H1 (cell line): ENCODE results near the gene GPBP1L1. TPM values are rescaled to one million over a fixed set of nuclear protein-coding genes. Genes with fewer than 3 reads are reported as not detected.
A peak's percentile ranks its signal among the peaks of the same experiment; 100 is the strongest.

Experiments used
- CTCF ChIA-PET: fragments of 300-600 bp; sonication (Branson Sonifier 250); formaldehyde crosslinking; loops from one replicate; lab custom pipeline; 2021; ENCODE audit not compliant: partially characterized antibody; lab: Charles Lee
- POLR2A ChIA-PET: fragments of 300-600 bp; sonication (Branson Sonifier 250); formaldehyde crosslinking; loops from one replicate; lab custom pipeline; 2021; ENCODE audit warnings: inconsistent platforms; ENCODE audit not compliant: partially characterized antibody; lab: Charles Lee
- DNase-seq, 2 experiments: peaks; one replicate each; pipeline versions ENCODE4 v3.0.0 to v3.0.0-alpha.2; 2010 to 2022; ENCODE audit warnings: low spot score in 2 of 2, low read depth in 1 of 2, mixed read lengths in 1 of 2
- FAIRE-seq: peaks from 2 replicates; lab custom pipeline; 2011; peaks lifted over from hg19 to GRCh38; lab: Jason Lieb, UNC
- H2AFZ ChIP-seq: 2 replicates; pipeline ENCODE4 v1.8.1; 2012; ENCODE audit warnings: low read length, inconsistent platforms
- H2AK5ac ChIP-seq: 2 replicates; pipeline ENCODE4 v1.6.1; 2013; ENCODE audit warnings: low read depth, low read length
- H2BK120ac ChIP-seq: replicated peaks from 2 replicates; pipeline ENCODE3; 2013; ENCODE audit warnings: low read depth, low read length, inconsistent platforms
- H2BK12ac ChIP-seq: 2 replicates; pipeline ENCODE4 v1.6.1; 2013; ENCODE audit warnings: low read depth, low read length
- H2BK15ac ChIP-seq: 2 replicates; pipeline ENCODE4 v1.6.1; 2013; ENCODE audit warnings: low read length
- H2BK20ac ChIP-seq: 2 replicates; pipeline ENCODE4 v1.6.1; 2013; ENCODE audit warnings: low read length
- H2BK5ac ChIP-seq: 2 replicates; pipeline ENCODE4 v1.6.1; 2013; ENCODE audit warnings: low read depth, low read length
- H3K14ac ChIP-seq: 2 replicates; pipeline ENCODE4 v1.6.1; 2013; ENCODE audit warnings: inconsistent platforms; ENCODE audit not compliant: insufficient read length
- H3K18ac ChIP-seq: 2 replicates; pipeline ENCODE4 v1.6.1; 2013; ENCODE audit warnings: low read length; ENCODE audit errors: extremely low read depth
- H3K23ac ChIP-seq: 2 replicates; pipeline ENCODE4 v1.6.1; 2013; ENCODE audit warnings: inconsistent platforms; ENCODE audit not compliant: insufficient read length
- H3K23me2 ChIP-seq: 2 replicates; pipeline ENCODE4 v1.6.1; 2013; ENCODE audit warnings: low read depth, low read length
- H3K27ac ChIP-seq: 2 replicates; pipeline ENCODE4 v1.6.1; 2011; ENCODE audit warnings: low read depth, low read length, inconsistent platforms
- H3K27me3 ChIP-seq, 4 experiments: replicated peaks in 1 of 4; 1 replicate in 1 of 4; 2 replicates in 3 of 4; pipeline versions ENCODE4 v1.6.1 to v1.8.1; 2011 to 2013; ENCODE audit warnings: low read length in 3 of 4, mild to moderate bottlenecking in 3 of 4, inconsistent platforms in 2 of 4, mixed read lengths in 2 of 4, moderate library complexity in 1 of 4; ENCODE audit not compliant: control insufficient read depth in 3 of 4, insufficient read depth in 3 of 4; ENCODE audit errors: extremely low read depth in 1 of 4
- H3K36me3 ChIP-seq, 4 experiments: 2 replicates each; pipeline versions ENCODE4 v1.6.1 to v1.8.1; 2011 to 2013; ENCODE audit warnings: mild to moderate bottlenecking in 4 of 4, low read length in 3 of 4, moderate library complexity in 2 of 4, control low read depth in 1 of 4, inconsistent platforms in 1 of 4; ENCODE audit not compliant: insufficient read depth in 4 of 4, control insufficient read depth in 2 of 4
- H3K4ac ChIP-seq: replicated peaks from 2 replicates; pipeline ENCODE3; 2013; ENCODE audit warnings: low read length, low read depth, mixed read lengths, inconsistent platforms; ENCODE audit not compliant: insufficient read length
- H3K4me1 ChIP-seq, 4 experiments: replicated peaks in 1 of 4; 1 replicate in 1 of 4; 2 replicates in 3 of 4; pipeline versions ENCODE4 v1.6.1 to v1.8.1; 2011 to 2013; ENCODE audit warnings: low read length in 3 of 4, inconsistent platforms in 2 of 4, mixed read lengths in 1 of 4; ENCODE audit not compliant: insufficient read depth in 4 of 4, control insufficient read depth in 3 of 4
- H3K4me2 ChIP-seq, 2 experiments: 2 replicates each; pipeline versions ENCODE4 v1.6.1 to v1.8.1; 2011 to 2013; ENCODE audit warnings: low read depth in 2 of 2, low read length in 2 of 2, control low read depth in 1 of 2, inconsistent platforms in 1 of 2, mild to moderate bottlenecking in 1 of 2; ENCODE audit not compliant: insufficient read depth in 1 of 2
- H3K4me3 ChIP-seq, 4 experiments: fragments of 200-600, 300-600 bp in 1 of 4; sonication (generic), shearing (Covaris generic), sonication (Bioruptor Twin) in 1 of 4; 2 replicates each; pipeline versions ENCODE4 v1.5.1 to v1.8.1; 2011 to 2016; ENCODE audit warnings: low read length in 4 of 4, low read depth in 3 of 4, control low read depth in 2 of 4, inconsistent platforms in 2 of 4, mild to moderate bottlenecking in 2 of 4, mixed read lengths in 1 of 4, moderate library complexity in 1 of 4; ENCODE audit not compliant: insufficient read depth in 2 of 4; ENCODE audit errors: extremely low read depth in 1 of 4
- H3K56ac ChIP-seq: replicated peaks from 2 replicates; pipeline ENCODE3; 2013; ENCODE audit warnings: low read depth, mild to moderate bottlenecking, mixed read lengths, low read length, inconsistent platforms; ENCODE audit not compliant: insufficient read length
- H3K79me1 ChIP-seq: 2 replicates; pipeline ENCODE4 v1.6.1; 2013; ENCODE audit warnings: low read depth, low read length, control low read depth
- H3K79me2 ChIP-seq, 2 experiments: 2 replicates each; pipeline versions ENCODE4 v1.6.1 to v1.8.1; 2012 to 2013; ENCODE audit warnings: low read length in 2 of 2, mild to moderate bottlenecking in 2 of 2, inconsistent platforms in 1 of 2; ENCODE audit not compliant: insufficient read depth in 2 of 2, control insufficient read depth in 1 of 2
- H3K9ac ChIP-seq, 4 experiments: replicated peaks in 1 of 4; 1 replicate in 1 of 4; 2 replicates in 3 of 4; pipeline versions ENCODE4 v1.6.1 to v1.8.1; 2011 to 2013; ENCODE audit warnings: low read depth in 3 of 4, low read length in 3 of 4, control low read depth in 2 of 4, mild to moderate bottlenecking in 2 of 4, moderate library complexity in 2 of 4, inconsistent platforms in 1 of 4; ENCODE audit errors: extremely low read depth in 1 of 4
- H3K9me3 ChIP-seq, 2 experiments: 2 replicates each; pipeline versions ENCODE4 v1.6.1 to v1.8.1; 2012 to 2013; ENCODE audit warnings: mild to moderate bottlenecking in 2 of 2, moderate library complexity in 2 of 2, control low read depth in 1 of 2, inconsistent platforms in 1 of 2, low read depth in 1 of 2, low read length in 1 of 2, mixed read lengths in 1 of 2; ENCODE audit not compliant: insufficient read depth in 2 of 2
- H4K20me1 ChIP-seq, 2 experiments: replicated peaks in 1 of 2; 2 replicates each; pipeline versions ENCODE3 to v1.8.1; 2011 to 2013; ENCODE audit warnings: inconsistent platforms in 2 of 2, low read length in 2 of 2, mild to moderate bottlenecking in 1 of 2; ENCODE audit not compliant: insufficient read depth in 2 of 2, control insufficient read depth in 1 of 2
- H4K5ac ChIP-seq: 2 replicates; pipeline ENCODE4 v1.6.1; 2013; ENCODE audit warnings: low read length, low read depth, mixed read lengths, inconsistent platforms; ENCODE audit not compliant: insufficient read length
- H4K8ac ChIP-seq: 2 replicates; pipeline ENCODE4 v1.8.0; 2013; ENCODE audit warnings: mild to moderate bottlenecking, moderate library complexity, low read length, inconsistent platforms; ENCODE audit not compliant: insufficient read depth; ENCODE audit errors: extremely low read depth
- H4K91ac ChIP-seq: replicated peaks from 2 replicates; pipeline ENCODE3; 2013; ENCODE audit warnings: low read length, mixed read lengths, inconsistent platforms; ENCODE audit not compliant: insufficient read length
- CBX5 ChIP-seq: fragments of 300-800, 300-1000 bp; sonication (generic); IDR thresholded peaks from 2 replicates; pipeline ENCODE4 v1.7.1; 2016; ENCODE audit warnings: antibody characterized with exemption, low read length, low read depth
- EZH2 ChIP-seq: fragments of 200-600 bp; sonication (generic); IDR thresholded peaks from 2 replicates; pipeline ENCODE4 v1.7.1; 2012; ENCODE audit warnings: low read depth, mild to moderate bottlenecking, moderate library complexity, low read length, inconsistent platforms; ENCODE audit not compliant: severe bottlenecking
- KDM5A ChIP-seq: fragments of 200-600 bp; IDR thresholded peaks from 2 replicates; pipeline ENCODE4 v1.7.1; 2012; ENCODE audit warnings: mild to moderate bottlenecking, low read length, inconsistent platforms, mixed read lengths
- POU5F1 ChIP-seq: IDR thresholded peaks from 2 replicates; pipeline ENCODE4 v1.6.1; 2011; ENCODE audit warnings: low read depth, mild to moderate bottlenecking, low read length, moderate library complexity
- RAD21 ChIP-seq, 2 experiments: IDR thresholded peaks in 1 of 2; conservative IDR thresholded peaks in 1 of 2; 2 replicates each; pipeline ENCODE4 v1.6.1; 2011; ENCODE audit warnings: low read depth in 2 of 2, low read length in 2 of 2, improper control_type of control experiment in 1 of 2, inconsistent platforms in 1 of 2, mild to moderate bottlenecking in 1 of 2, moderate library complexity in 1 of 2
- SIRT6 ChIP-seq: IDR thresholded peaks from one replicate; pipeline ENCODE4 v1.7.1; 2012; ENCODE audit warnings: low read length, inconsistent platforms
- TBP ChIP-seq: IDR thresholded peaks from 2 replicates; pipeline ENCODE4 v1.6.1; 2011; ENCODE audit warnings: low read depth, low read length, improper control_type of control experiment
- ZNF274 ChIP-seq: IDR thresholded peaks from 2 replicates; pipeline ENCODE4 v1.7.0; 2012; ENCODE audit warnings: low read length, borderline replicate concordance; ENCODE audit errors: extremely low read depth
- WGBS, 2 experiments: shearing (Covaris generic) in 1 of 2; methylation state at CpG; one replicate each; pipeline versions ENCODE4 v1.1.6 to v1.1.7; 2013 to 2015; ENCODE audit warnings: low lambda C conversion rate in 2 of 2, mixed read lengths in 2 of 2, inconsistent platforms in 1 of 2, low coverage in 1 of 2, missing lambda C conversion rate in 1 of 2; ENCODE audit not compliant: insufficient replicate concordance in 2 of 2, insufficient coverage in 1 of 2, insufficient read length in 1 of 2; ENCODE audit errors: extremely low coverage in 1 of 2, missing lambda C conversion rate in 1 of 2; 5-methylcytosine and 5-hydroxymethylcytosine counted together
- polyA plus RNA-seq, 7 experiments: library from polyadenylated mRNA; depleted of rRNA in 3 of 7; stranded (reverse) in 5 of 7; unstranded in 2 of 7; fragments of >200 nt in 5 of 7; fragments of 200-250 nt in 2 of 7; gene quantifications; 1 replicate in 5 of 7; 2 replicates in 1 of 7; 4 replicates in 1 of 7; pipeline versions ENCODE4 v1.2.1 to v1.2.3, GENCODE V29; 2011 to 2013; ENCODE audit warnings: missing spikeins in 2 of 7, mixed read lengths in 2 of 7
- total RNA-seq: library from RNA; stranded (reverse); fragmentation: NEBNext Ultra II Directional; extraction: Animal tissue kit (Norgen Biotek cat#: 25700); gene quantifications from 2 replicates; pipeline ENCODE4 v1.2.1, GENCODE V29; 2021
- TF ChIP-seq, protein P1 (sequence below), 3 experiments: IDR thresholded peaks; 1 replicate in 2 of 3; 2 replicates in 1 of 3; pipeline versions ENCODE4 v1.5.1 to v1.6.1; 2011; ENCODE audit warnings: low read length in 3 of 3, mild to moderate bottlenecking in 3 of 3, inconsistent platforms in 2 of 3, low read depth in 1 of 3, moderate library complexity in 1 of 3; ENCODE audit not compliant: insufficient read depth in 1 of 3; ENCODE audit errors: control extremely low read depth in 1 of 3

The GPBP1L1 gene
- total and polyA plus RNA-seq, 2 of the 8 experiments (the other 6 are each of a cell fraction or from before 2014, with no cell fraction given): 70.1 to 119 TPM

DNA sequence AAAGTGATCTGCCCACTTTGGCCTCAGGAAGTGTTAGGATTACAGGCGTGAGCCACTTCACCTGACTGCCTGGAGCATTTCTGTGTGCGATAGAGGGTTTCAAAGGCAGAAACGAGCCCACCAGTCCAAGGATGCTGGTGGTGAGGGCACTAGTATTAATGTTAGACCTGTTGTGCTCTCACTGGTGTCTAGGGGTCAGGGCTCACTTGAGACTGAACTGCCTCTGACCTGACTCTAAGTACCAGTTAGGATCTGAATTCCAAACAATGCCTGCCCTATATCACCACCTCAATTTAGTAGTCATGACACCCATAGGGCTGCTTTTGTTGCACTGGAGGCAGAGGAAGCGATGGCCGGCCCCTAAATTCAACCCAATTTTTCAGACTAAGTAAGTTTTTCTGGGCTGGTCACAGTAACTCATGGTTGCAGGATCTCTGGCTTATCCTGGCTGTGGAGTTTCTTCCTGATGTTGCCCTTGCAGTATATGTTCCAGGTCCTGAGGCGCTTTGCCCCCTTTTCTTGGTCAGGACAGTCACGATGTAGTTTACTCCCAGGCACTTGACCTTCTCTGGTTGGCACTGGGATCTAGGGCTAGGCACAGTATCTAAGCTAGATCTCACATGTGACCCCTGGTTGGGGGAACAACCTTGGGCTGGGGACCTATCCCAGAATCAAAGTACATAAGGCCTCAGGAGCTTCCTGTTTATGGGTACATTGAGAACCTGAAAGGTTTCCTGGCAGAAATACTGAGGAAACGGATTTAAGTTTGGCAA lies 67.0 kb downstream of the GPBP1L1 start:
- H3K4me1 ChIP-seq: no peaks in the 10 kb centered on the region; a peak in 1 of 7 replicates
- 69% methylated on average over 8 of the region's 8 CpGs; no CpG with 5 or more reads in 1 of the 2 experiments for WGBS, 2 experiments
- H3K79me1 ChIP-seq: no peaks in the 10 kb centered on the region
- H4K91ac ChIP-seq: no peak overlapping the region
- no peaks in the 10 kb centered on the region for H3K79me2 ChIP-seq
- H3K9me3 ChIP-seq: no peaks in the 10 kb centered on the region
- H3K27ac ChIP-seq: no peak overlapping the region
- no peak overlapping the region for H2BK12ac ChIP-seq
- no peak overlapping the region for H2AK5ac ChIP-seq
- no peak overlapping the region for H3K18ac ChIP-seq
- no peak overlapping the region for H2BK20ac ChIP-seq
- H2AFZ ChIP-seq: no peak overlapping the region
- no peak overlapping the region for H2BK5ac ChIP-seq
- no peaks in the 10 kb centered on the region for H3K27me3 ChIP-seq
- no peak overlapping the region for H3K4ac ChIP-seq
- no peak for FAIRE-seq
- ChIA-PET CTCF (interaction anchor here (1.1 kb wide), 2 partner anchors 10 to 20 kb away, joined by 4 to 5 read pairs; no protein-coding TSS in a partner anchor), POLR2A (interaction anchor here (0.8 to 6.0 kb wide), 9 partner anchors 8 to 549 kb away, joined by 3 to 47 read pairs (median 5); partner anchors contain the start of genes NASP and PRDX1)
- H2BK15ac ChIP-seq: no peak overlapping the region
- H3K36me3 ChIP-seq: peaks cover 27 to 55% (median 38%) of the 10 kb centered on the region in 4 experiments
- no peaks in the 10 kb centered on the region for H3K23me2 ChIP-seq
- DNase-seq: no peak
- peaks cover 6 to 21% of the 10 kb centered on the region in 2 experiments for H4K20me1 ChIP-seq
- H3K4me3 ChIP-seq: no peak overlapping the region
- no peak overlapping the region for H3K14ac ChIP-seq
- H3K9ac ChIP-seq: no peak overlapping the region
- H3K23ac ChIP-seq: no peak overlapping the region
- no peak overlapping the region for H3K4me2 ChIP-seq
- H4K5ac ChIP-seq: no peak overlapping the region
- no peak overlapping the region for H4K8ac ChIP-seq
- no peak overlapping the region for H3K56ac ChIP-seq
- H2BK120ac ChIP-seq: no peak overlapping the region
- TF ChIP-seq CBX5: no peak
- peak in 1 of 2 experiments; percentile 26; a peak in 2 of 4 replicates for TF ChIP-seq RAD21 (IDR thresholded peaks at IDR 0.05 in 1 of 2, conservative IDR thresholded peaks at IDR 0.05 in 1 of 2; ENCODE audit: low read depth in 2 of 2, low read length in 2 of 2)
- no peak for TF ChIP-seq EZH2
- TF ChIP-seq, protein P1, sequence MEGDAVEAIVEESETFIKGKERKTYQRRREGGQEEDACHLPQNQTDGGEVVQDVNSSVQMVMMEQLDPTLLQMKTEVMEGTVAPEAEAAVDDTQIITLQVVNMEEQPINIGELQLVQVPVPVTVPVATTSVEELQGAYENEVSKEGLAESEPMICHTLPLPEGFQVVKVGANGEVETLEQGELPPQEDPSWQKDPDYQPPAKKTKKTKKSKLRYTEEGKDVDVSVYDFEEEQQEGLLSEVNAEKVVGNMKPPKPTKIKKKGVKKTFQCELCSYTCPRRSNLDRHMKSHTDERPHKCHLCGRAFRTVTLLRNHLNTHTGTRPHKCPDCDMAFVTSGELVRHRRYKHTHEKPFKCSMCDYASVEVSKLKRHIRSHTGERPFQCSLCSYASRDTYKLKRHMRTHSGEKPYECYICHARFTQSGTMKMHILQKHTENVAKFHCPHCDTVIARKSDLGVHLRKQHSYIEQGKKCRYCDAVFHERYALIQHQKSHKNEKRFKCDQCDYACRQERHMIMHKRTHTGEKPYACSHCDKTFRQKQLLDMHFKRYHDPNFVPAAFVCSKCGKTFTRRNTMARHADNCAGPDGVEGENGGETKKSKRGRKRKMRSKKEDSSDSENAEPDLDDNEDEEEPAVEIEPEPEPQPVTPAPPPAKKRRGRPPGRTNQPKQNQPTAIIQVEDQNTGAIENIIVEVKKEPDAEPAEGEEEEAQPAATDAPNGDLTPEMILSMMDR (IDR thresholded peaks at IDR 0.05; ENCODE audit: control extremely low read depth in 1 of 3, insufficient read depth in 1 of 3, low read depth in 1 of 3, low read length in 3 of 3): peak in 1 of 3 experiments; percentile 2; a peak in 1 of 4 replicates
- TF ChIP-seq TBP: no peak
- TF ChIP-seq POU5F1: no peak
- no peak for TF ChIP-seq SIRT6
- TF ChIP-seq KDM5A: no peak
- TF ChIP-seq ZNF274: no peak
